GM12864 (cell line): ENCODE measurements around the gene OR6J1.

Experiments used
- DNase-seq: peaks from one replicate; pipeline ENCODE4 v3.0.0-alpha.2; 2011; ENCODE audit warnings: low read depth
- H3K4me3 ChIP-seq: 2 replicates; pipeline ENCODE4 v1.5.1; 2011; ENCODE audit warnings: mild to moderate bottlenecking, low read depth, low read length, control low read depth
- TF ChIP-seq, protein P1 (sequence below): IDR thresholded peaks from 2 replicates; pipeline ENCODE4 v1.5.1; 2011; ENCODE audit warnings: low read depth, mild to moderate bottlenecking, moderate library complexity, low read length, control low read depth, inconsistent platforms; ENCODE audit errors: missing control alignments

OR6J1 gene

DNA sequence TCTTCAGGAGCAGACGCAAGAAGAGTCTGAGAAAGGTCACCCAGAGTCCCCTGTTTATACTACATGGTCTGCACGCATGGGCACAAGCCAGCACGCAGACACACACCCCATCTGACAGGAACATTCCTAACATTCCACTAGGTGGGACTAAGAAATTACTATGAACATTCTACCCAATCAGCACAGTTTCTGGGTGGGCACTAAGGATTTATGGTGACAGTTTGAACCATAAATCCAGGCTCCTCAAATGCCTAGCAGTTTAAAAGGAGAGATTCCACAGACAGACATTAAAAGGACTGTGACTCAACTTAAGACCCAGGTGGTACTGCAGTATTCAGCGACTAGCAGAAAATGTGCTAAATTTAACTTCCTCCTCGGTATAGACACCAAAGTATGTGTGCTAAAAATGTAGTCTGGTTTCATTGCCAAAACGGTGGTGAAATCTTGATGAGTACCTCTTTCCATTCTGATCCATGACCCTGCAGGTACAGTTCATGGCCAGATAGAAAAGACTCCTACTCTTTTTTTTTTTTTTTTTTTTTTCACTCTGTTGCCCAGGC is 29.8 kb downstream of the OR6J1 start:
- DNase-seq, result peak; percentile 34

DNA sequence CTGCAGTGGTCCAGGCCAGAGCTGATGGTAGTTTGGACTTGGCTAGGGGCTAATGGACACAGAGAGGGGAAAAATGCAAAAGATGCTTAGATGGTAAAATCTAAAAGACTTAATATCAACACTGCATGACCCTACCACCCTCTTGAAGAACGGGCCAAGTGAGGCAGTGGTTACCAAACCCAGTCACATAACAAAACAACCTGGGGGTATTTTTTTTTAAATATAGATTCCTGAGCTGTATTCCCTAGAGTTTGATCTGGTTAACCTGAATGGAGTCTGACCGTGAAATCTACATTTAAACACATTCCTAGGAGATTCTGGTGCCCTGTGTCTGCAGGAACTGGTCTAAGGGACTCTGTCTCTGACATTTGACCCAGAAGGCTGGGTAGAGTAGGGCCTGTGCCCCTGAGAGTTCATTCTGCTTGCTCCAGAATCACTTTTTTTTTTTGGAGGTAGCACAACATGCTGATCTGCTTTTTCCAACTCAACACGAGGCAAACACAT is 30.4 kb downstream of the OR6J1 start:
- H3K4me3 ChIP-seq, result no peak overlapping the region
- TF ChIP-seq, protein P1, sequence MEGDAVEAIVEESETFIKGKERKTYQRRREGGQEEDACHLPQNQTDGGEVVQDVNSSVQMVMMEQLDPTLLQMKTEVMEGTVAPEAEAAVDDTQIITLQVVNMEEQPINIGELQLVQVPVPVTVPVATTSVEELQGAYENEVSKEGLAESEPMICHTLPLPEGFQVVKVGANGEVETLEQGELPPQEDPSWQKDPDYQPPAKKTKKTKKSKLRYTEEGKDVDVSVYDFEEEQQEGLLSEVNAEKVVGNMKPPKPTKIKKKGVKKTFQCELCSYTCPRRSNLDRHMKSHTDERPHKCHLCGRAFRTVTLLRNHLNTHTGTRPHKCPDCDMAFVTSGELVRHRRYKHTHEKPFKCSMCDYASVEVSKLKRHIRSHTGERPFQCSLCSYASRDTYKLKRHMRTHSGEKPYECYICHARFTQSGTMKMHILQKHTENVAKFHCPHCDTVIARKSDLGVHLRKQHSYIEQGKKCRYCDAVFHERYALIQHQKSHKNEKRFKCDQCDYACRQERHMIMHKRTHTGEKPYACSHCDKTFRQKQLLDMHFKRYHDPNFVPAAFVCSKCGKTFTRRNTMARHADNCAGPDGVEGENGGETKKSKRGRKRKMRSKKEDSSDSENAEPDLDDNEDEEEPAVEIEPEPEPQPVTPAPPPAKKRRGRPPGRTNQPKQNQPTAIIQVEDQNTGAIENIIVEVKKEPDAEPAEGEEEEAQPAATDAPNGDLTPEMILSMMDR, result no peak
- no peak for DNase-seq

More for the DNA sequence above, 29.8 kb downstream of the OR6J1 start:
- no peak overlapping the region for H3K4me3 ChIP-seq
- TF ChIP-seq, protein P1, result no peak

DNA sequence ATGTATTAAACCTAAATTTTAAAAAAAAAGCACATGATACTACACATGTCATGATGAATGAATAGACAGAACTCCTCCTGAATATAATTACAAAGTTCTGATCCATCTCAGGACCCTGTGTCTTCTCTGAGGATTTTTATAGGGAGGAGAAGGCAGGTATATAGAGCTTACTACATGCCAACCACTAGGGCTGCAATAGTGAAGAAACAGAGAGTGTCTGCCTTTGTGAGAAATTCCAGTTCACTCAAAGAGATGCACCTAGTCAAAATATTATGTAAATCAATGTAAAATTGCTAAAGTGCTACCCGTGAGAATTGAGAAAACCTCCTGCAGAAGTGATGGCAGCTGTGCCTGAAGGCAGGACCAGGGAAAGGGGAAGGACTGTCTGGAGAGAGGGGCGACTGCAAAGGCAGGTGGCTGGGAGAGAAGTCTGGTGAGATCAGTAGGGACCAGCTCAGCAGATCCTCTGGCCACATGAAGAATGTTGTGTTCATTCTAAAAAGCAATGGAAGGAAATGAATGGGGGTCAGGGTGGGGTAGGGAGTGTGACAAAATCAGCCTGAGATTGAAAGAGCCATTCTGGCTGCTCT is 31.0 kb downstream of the OR6J1 start:
- DNase-seq, result no peak
- TF ChIP-seq, protein P1, result no peak
- no peak overlapping the region for H3K4me3 ChIP-seq

DNA sequence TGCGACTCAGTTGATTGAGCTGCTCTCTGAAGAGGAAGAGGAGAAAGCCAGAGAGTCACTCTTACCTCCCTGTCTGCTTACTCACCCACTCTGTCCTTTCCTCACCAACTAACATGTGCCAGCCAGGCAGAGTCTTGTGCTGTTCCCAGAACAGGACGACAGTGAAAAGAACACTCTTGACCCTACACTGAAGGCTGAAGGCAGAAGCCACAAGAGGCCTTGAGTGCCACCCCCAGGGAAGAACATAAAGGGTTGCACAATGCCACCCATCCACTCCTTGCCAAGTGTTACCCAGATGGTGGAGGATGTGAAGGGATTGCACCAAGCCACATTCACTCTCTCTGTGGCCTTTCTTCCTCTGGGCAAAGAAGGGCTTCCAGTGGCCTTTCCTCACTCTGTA is 33.2 kb downstream of the OR6J1 start:
- TF ChIP-seq, protein P1, result no peak
- no peak for DNase-seq
- no peak overlapping the region for H3K4me3 ChIP-seq

DNA sequence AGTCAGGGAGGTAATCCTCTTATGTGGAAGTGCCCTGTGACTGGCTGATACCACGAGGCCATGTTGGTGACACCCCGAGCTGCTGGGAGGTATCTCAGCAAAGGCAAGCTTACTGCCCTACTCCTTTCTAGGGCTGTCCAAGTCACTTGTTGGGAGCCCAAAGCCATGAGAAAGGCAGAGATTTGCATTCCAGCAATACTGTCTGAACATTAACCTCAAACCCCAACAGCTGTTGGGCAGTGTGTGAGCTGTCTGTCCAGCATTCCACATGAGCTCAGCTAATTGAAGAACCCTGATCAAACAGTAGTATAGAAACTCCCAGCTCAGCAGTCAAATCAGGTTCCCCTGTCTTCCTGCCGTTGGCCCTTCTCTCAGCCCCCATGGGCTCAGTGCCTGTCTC is 36.9 kb downstream of the OR6J1 start:
- no peak overlapping the region for H3K4me3 ChIP-seq
- TF ChIP-seq, protein P1, result no peak
- DNase-seq, result no peak

DNA sequence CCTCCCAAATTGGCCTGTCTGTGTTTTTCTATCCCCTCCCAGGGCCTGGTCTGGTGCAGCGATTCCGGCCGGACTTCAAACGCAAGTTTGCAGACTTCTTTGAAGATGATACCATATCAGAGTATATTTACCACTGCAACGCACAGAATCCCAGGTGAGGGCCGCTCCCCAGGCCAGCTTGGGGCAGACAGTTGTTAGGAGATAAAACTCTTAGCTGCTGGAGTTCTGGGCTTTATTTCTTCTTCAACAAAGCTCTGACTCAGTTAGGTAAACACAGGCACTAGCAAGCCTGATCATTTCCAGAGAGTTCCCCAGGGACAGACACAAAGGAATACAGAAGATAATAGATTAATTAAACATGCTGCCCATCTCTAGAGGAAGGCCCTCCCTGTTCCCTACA is 37.8 kb downstream of the OR6J1 start:
- no peak overlapping the region for H3K4me3 ChIP-seq

DNA sequence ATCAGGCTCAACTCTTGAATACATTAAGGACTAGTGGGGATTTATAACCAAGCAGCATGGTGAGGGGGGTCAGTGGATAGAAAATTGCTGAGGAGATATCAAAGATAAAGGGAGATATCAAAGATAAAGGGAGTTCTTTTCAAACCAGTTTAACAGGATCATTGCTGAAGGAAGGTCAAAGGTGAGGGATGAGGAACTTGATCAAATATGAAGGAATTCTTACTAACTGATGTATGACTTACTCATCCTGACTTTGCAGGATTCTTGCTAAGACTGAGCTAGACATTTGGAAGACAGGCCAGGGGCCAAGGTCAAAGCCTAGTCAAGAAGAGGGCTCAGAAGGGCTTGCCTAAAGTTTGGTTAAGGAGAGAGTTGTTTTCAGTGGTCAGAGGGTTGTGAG is 41.3 kb downstream of the OR6J1 start:
- TF ChIP-seq, protein P1, result no peak
- H3K4me3 ChIP-seq, result no peak overlapping the region
- no peak for DNase-seq

More for the DNA sequence above, 37.8 kb downstream of the OR6J1 start:
- TF ChIP-seq, protein P1, result no peak
- no peak for DNase-seq
